Left ventricle myocardium inferior (tissue), 1 donor: ENCODE data around the gene DCUN1D5. TPM values are rescaled to one million over a fixed set of nuclear protein-coding genes. Genes with fewer than 3 reads are reported as not detected.

Experiments used
- DNase-seq: peaks from one replicate; pipeline ENCODE4 v3.0.0-alpha.2; 2020
- H3K27ac ChIP-seq: fragments of 200-600 bp; replicated peaks from 2 replicates; pipeline ENCODE4 v1.8.0; 2021
- H3K27me3 ChIP-seq: fragments of 200-600 bp; 2 replicates; pipeline ENCODE4 v1.8.0; 2021; ENCODE audit warnings: low read depth
- H3K36me3 ChIP-seq: fragments of 200-600 bp; 2 replicates; pipeline ENCODE4 v1.8.0; 2021
- H3K4me1 ChIP-seq: fragments of 200-600 bp; 2 replicates; pipeline ENCODE4 v1.8.0; 2021
- H3K4me3 ChIP-seq: fragments of 200-600 bp; 2 replicates; pipeline ENCODE4 v1.8.0; 2021; ENCODE audit warnings: mild to moderate bottlenecking, moderate library complexity
- H3K9me3 ChIP-seq: fragments of 200-600 bp; replicated peaks from 2 replicates; pipeline ENCODE4 v1.8.0; 2021
- intact Hi-C: fragments of 100-400 bp; cut with micrococcal nuclease; formaldehyde crosslinking; loops from one replicate; pipeline ENCODE4 v1.11.0; 2022
- total RNA-seq: library from RNA; stranded (reverse); fragmentation: NEBNext Ultra II Directional; extraction: Animal tissue kit (Norgen Biotek cat#: 25700); gene quantifications from one replicate; pipeline ENCODE4 v1.2.1, GENCODE V29; 2021
- TF ChIP-seq, protein P1 (sequence below): fragments of 200-600 bp; IDR thresholded peaks from 2 replicates; pipeline ENCODE4 v1.8.0; 2021; ENCODE audit warnings: antibody characterized with exemption, mild to moderate bottlenecking, borderline replicate concordance
- donor health status: DM: no; HTN: yes; CAD: no; lungs with severe emphysema.

DCUN1D5 gene
- total RNA-seq, 1 donor from 2014 or later, result 25.8 TPM

- no peak overlapping the region for H3K27ac ChIP-seq
- peaks cover 24% of the 10 kb centered on the region for H3K4me1 ChIP-seq
- TF ChIP-seq, protein P1, sequence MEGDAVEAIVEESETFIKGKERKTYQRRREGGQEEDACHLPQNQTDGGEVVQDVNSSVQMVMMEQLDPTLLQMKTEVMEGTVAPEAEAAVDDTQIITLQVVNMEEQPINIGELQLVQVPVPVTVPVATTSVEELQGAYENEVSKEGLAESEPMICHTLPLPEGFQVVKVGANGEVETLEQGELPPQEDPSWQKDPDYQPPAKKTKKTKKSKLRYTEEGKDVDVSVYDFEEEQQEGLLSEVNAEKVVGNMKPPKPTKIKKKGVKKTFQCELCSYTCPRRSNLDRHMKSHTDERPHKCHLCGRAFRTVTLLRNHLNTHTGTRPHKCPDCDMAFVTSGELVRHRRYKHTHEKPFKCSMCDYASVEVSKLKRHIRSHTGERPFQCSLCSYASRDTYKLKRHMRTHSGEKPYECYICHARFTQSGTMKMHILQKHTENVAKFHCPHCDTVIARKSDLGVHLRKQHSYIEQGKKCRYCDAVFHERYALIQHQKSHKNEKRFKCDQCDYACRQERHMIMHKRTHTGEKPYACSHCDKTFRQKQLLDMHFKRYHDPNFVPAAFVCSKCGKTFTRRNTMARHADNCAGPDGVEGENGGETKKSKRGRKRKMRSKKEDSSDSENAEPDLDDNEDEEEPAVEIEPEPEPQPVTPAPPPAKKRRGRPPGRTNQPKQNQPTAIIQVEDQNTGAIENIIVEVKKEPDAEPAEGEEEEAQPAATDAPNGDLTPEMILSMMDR, result no peak
- H3K4me3 ChIP-seq, result peak overlapping the region; percentile 80
- intact Hi-C loops, result no loop called here
- H3K9me3 ChIP-seq, result no peaks in the 10 kb centered on the region
- peaks cover 11% of the 10 kb centered on the region for H3K36me3 ChIP-seq
- H3K27me3 ChIP-seq, result no peaks in the 10 kb centered on the region
- no peak for DNase-seq
Measured at GRCh38 chr11:103110391-103110790, 18.4 kb upstream of the DCUN1D5 start.

GRCh38 chr11:103109818-103110388 is 17.9 kb upstream of the DCUN1D5 start:
- Histone ChIP-seq H3K27me3 (peaks cover under 1% of the 10 kb centered on the region), H3K4me3 (peak overlapping the region; percentile 80), H3K4me1 (peaks cover 24% of the 10 kb centered on the region), H3K9me3 (no peaks in the 10 kb centered on the region), H3K27ac (peak overlapping the region; percentile 73), H3K36me3 (peaks cover 10% of the 10 kb centered on the region)
- no peak for DNase-seq
- TF ChIP-seq, protein P1, result no peak
- intact Hi-C loops, result no loop called here

- peak within 1 kb of the TSS; percentile 80 for H3K4me3 ChIP-seq
- peak within 1 kb of the TSS; percentile 73 for H3K27ac ChIP-seq
- peaks cover 7% of the 10 kb centered on the region for H3K27me3 ChIP-seq
- peaks cover 24% of the 10 kb centered on the region for H3K4me1 ChIP-seq
- H3K36me3 ChIP-seq, result peaks cover 3% of the 10 kb centered on the region
- TF ChIP-seq, protein P1, result peak; percentile 69
- intact Hi-C loops, result no loop called here
- H3K9me3 ChIP-seq, result no peaks in the 10 kb centered on the region
- DNase-seq, result peak; percentile 87
Measured at GRCh38 chr11:103108933-103109817, 17.2 kb upstream of the DCUN1D5 start, which contains the start of gene DYNC2H1. DYNC2H1 (plus strand) TSS chr11:103109426; CDS start chr11:103109575, 149 bp downstream.

DNA sequence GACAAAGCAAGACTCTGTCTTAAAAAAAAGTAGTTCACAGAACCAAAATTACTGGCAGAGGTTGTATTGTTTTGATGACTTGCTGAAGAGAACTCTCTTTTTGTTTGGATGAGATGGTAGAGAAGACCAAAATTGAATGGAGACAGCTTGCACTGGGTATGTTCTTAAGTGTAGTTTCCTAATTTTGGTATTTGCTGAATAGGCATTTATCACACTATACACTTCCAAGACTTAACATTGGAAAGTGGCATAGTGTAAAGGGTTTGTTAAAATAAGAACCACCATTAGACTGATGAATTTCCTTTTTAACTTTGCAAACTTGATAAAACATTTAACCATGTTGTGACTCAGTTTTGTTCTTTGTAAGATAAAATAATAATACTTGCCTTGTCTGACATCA is 5.3 kb upstream of the DCUN1D5 start:
- Histone ChIP-seq H3K4me3 (no peak overlapping the region), H3K36me3 (no peaks in the 10 kb centered on the region), H3K9me3 (no peaks in the 10 kb centered on the region), H3K4me1 (peaks cover 4% of the 10 kb centered on the region), H3K27ac (no peak overlapping the region), H3K27me3 (peaks cover 58% of the 10 kb centered on the region)
- intact Hi-C loops, result no loop called here
- TF ChIP-seq, protein P1, result no peak
- no peak for DNase-seq

DNA sequence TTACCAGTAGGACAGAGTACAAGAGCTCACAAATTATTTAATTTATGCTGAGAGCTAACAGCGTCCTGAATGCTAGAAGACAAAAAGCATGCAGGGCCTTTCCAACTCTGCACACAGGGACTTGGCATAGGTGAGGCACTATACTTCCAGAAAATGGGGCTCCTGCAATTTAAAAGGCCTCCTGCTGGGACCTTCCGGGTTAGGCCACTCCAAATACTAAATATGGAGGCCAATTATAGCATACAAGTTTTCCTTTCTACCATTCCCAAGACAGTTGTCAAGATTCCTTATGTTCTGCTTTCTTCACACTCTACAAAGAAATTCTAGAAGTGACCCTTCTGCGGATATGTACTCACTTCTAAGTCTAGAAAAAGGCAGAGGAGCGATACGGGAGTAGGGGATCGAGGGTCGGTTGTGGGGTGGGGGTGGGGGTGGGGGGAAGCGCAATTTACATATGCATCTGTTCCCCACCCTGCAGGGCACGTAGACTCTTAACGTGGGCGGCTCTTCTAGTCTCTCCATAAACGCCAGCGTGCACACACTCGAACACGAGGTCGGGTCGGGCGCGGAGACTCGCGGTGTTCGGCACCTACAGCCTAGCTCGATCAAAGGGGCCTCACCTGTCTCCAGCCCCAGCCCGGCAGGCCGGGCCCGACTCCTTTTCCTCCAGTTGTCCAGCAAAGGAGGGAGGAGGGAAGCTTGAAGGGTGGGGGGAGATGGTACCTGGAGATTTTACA is 728 bp downstream of the DCUN1D5 start:
- TF ChIP-seq, protein P1, result no peak
- peak; percentile 31 for DNase-seq

More for the DNA sequence above, 728 bp downstream of the DCUN1D5 start:
- Histone ChIP-seq H3K27ac (peak overlapping the region; percentile 91), H3K4me3 (peak overlapping the region; percentile 99), H3K36me3 (peaks cover 8% of the 10 kb centered on the region), H3K4me1 (peaks cover 46% of the 10 kb centered on the region), H3K9me3 (no peaks in the 10 kb centered on the region), H3K27me3 (peaks cover 24% of the 10 kb centered on the region)
- intact Hi-C loops, result no loop called here
